ENCODE results near the gene TAGLN2. TPM values are rescaled to one million over a fixed set of nuclear protein-coding genes. Genes with fewer than 3 reads are reported as not detected.

Gene TAGLN2
- total RNA-seq, 1 donor from 2014 or later: 68.3 TPM

- ATAC-seq (peak; percentile 19), DNase-seq (ENCODE audit: low spot score) (no peak)
These were observed 45.3 kb downstream of the TAGLN2 start for GRCh38 chr1:159879977-159880376.

GRCh38 chr1:159879136-159879535 is 46.2 kb downstream of the TAGLN2 start:
- ATAC-seq (no peak), DNase-seq (ENCODE audit: low spot score) (no peak)

GRCh38 chr1:159877695-159878444 is 47.4 kb downstream of the TAGLN2 start:
- no peak for ATAC-seq

GRCh38 chr1:159873530-159874143 is 51.7 kb downstream of the TAGLN2 start:
- DNase-seq (ENCODE audit: low spot score): no peak
- ATAC-seq: no peak

More at GRCh38 chr1:159877695-159878444, 47.4 kb downstream of the TAGLN2 start:
- no peak for DNase-seq (ENCODE audit: low spot score)

- no peak for ATAC-seq
- no peak for DNase-seq (ENCODE audit: low spot score)
These were observed 52.4 kb downstream of the TAGLN2 start for GRCh38 chr1:159872891-159873290.

GRCh38 chr1:159870704-159871103 is 54.6 kb downstream of the TAGLN2 start:
- no peak for DNase-seq (ENCODE audit: low spot score)
- no peak for ATAC-seq

GRCh38 chr1:159869607-159870006 is 55.7 kb downstream of the TAGLN2 start:
- ATAC-seq: no peak
- no peak for DNase-seq (ENCODE audit: low spot score)

GRCh38 chr1:159869173-159869572 is 56.1 kb downstream of the TAGLN2 start:
- ATAC-seq (no peak), DNase-seq (ENCODE audit: low spot score) (no peak)

- no peak for ATAC-seq
- no peak for DNase-seq (ENCODE audit: low spot score)
These were observed 56.5 kb downstream of the TAGLN2 start for GRCh38 chr1:159868766-159869165.

Other genes with a start within 250 kb of the TAGLN2 start
- 3,370 TPM for gene CRP, start 210.9 kb downstream of the TAGLN2 start, total RNA-seq
- gene DUSP23, start 144.5 kb downstream of the TAGLN2 start, total RNA-seq: 35.5 TPM
- 0.23 TPM for gene FCRL6, start 123.1 kb downstream of the TAGLN2 start, total RNA-seq
- gene SLAMF8, start 98.6 kb downstream of the TAGLN2 start, total RNA-seq: 0.53 TPM
- not detected for gene VSIG8, start 62.9 kb downstream of the TAGLN2 start, total RNA-seq
- gene CFAP45, start 25.3 kb downstream of the TAGLN2 start, total RNA-seq: not detected
- gene IGSF9, start 20.1 kb upstream of the TAGLN2 start, total RNA-seq: 17.0 TPM
- gene SLAMF9, start 28.7 kb upstream of the TAGLN2 start, total RNA-seq: 0.83 TPM
- 3.4 TPM for gene PIGM, start 106.5 kb upstream of the TAGLN2 start, total RNA-seq
- gene KCNJ10, start 144.7 kb upstream of the TAGLN2 start, total RNA-seq: 0.28 TPM
- not detected for gene KCNJ9, start 156.0 kb upstream of the TAGLN2 start, total RNA-seq
- gene IGSF8, start 173.1 kb upstream of the TAGLN2 start, total RNA-seq: 54.5 TPM
- gene ATP1A2, start 190.3 kb upstream of the TAGLN2 start, total RNA-seq: 0.45 TPM
- gene ATP1A4, start 226.1 kb upstream of the TAGLN2 start, total RNA-seq: not detected